Stimulated activated CD4-positive, alpha-beta T cell treated with anti-CD3 and anti-CD28 coated beads, Interleukin-15, amount 100 ng/mL, for 1 hour (primary cell): ENCODE measurements around the gene PCDHB5.
"Not testable (repeated sequence)": the region's sequence is repeated elsewhere in the genome, so short reads cannot be mapped to it uniquely, and the experiment has no call there.

Experiments
- DNase-seq, 2 donors: peaks; one replicate each; pipeline ENCODE4 v3.0.0-alpha.2; 2020; ENCODE audit warnings: low read depth in 1 of 2, low spot score in 1 of 2

Gene PCDHB5

DNA sequence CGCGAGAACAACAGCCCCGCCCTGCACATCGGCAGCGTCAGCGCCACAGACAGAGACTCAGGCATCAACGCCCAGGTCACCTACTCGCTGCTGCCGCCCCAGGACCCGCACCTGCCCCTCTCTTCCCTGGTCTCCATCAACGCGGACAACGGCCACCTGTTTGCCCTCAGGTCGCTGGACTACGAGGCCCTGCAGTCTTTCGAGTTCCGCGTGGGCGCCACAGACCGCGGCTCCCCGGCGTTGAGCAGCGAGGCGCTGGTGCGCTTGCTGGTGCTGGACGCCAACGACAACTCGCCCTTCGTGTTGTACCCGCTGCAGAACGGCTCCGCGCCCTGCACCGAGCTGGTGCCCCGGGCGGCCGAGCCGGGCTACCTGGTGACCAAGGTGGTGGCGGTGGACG lies 16.6 kb downstream of the PCDHB5 start:
- not testable (repeated sequence) for DNase-seq

GRCh38 chr5:141152096-141152495 lies 17.1 kb downstream of the PCDHB5 start:
- DNase-seq: not testable (repeated sequence)

- no peak for DNase-seq
Measured at GRCh38 chr5:141155540-141156374, 20.8 kb downstream of the PCDHB5 start.

DNA sequence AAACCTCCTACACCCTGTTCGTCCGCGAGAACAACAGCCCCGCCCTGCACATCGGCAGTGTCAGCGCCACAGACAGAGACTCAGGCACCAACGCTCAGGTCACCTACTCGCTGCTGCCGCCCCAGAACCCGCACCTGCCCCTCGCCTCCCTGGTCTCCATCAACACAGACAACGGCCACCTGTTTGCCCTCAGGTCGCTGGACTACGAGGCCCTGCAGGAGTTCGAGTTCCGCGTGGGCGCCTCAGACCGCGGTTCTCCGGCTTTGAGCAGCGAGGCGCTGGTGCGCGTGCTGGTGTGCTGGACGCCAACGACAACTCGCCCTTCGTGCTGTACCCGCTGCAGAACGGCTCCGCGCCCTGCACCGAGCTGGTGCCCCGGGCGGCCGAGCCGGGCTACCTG lies 22.4 kb downstream of the PCDHB5 start:
- DNase-seq: not testable (repeated sequence)

DNA sequence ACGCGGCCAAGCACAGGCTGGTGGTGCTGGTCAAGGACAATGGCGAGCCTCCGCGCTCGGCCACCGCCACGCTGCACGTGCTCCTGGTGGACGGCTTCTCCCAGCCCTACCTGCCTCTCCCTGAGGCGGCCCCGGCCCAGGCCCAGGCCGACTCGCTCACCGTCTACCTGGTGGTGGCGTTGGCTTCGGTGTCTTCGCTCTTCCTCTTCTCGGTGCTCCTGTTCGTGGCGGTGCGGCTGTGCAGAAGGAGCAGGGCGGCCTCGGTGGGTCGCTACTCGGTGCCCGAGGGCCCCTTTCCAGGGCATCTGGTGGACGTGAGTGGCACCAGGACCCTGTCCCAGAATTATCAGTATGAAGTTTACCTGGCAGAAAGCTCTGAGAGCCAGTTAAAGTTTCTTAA lies 22.9 kb downstream of the PCDHB5 start:
- not testable (repeated sequence) for DNase-seq

DNA sequence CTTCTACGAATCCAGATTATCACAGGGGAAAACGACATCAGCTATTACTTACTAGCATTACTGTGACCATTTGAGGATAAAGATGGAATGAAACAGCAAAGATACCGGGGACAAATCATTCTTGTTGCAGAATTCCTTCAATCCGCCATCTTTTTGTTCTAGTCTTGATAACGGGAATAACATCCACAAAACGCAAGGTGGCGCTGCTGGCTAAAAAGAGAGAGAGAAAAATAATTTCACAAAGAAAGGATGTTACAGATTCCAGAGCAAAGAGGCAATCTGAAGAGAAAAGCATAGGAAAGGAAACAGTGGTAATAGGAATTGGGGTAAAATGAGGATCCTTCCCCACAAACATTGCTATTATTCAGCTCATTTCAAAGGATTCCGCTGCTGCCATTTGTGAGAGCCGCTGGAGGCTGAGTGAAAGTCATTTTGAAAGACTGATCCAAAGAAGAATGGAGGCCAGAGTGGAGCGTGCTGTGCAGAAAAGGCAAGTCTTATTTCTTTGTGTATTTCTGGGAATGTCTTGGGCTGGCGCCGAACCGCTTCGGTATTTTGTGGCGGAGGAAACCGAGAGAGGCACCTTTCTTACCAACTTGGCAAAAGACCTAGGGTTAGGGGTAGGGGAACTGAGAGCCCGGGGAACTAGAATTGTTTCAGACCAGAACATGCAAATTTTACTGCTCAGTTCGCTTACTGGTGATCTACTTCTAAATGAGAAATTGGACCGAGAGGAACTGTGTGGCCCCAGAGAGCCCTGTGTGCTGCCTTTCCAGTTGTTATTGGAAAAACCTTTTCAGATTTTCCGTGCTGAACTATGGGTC lies 37.6 kb downstream of the PCDHB5 start, which contains the start of gene PCDHB7:
Gene PCDHB7, plus strand, starts transcription at position 264 of the 824 bp plus-strand sequence. Its CDS starts 192 bp downstream, at position 456.
- DNase-seq: no peak

DNA sequence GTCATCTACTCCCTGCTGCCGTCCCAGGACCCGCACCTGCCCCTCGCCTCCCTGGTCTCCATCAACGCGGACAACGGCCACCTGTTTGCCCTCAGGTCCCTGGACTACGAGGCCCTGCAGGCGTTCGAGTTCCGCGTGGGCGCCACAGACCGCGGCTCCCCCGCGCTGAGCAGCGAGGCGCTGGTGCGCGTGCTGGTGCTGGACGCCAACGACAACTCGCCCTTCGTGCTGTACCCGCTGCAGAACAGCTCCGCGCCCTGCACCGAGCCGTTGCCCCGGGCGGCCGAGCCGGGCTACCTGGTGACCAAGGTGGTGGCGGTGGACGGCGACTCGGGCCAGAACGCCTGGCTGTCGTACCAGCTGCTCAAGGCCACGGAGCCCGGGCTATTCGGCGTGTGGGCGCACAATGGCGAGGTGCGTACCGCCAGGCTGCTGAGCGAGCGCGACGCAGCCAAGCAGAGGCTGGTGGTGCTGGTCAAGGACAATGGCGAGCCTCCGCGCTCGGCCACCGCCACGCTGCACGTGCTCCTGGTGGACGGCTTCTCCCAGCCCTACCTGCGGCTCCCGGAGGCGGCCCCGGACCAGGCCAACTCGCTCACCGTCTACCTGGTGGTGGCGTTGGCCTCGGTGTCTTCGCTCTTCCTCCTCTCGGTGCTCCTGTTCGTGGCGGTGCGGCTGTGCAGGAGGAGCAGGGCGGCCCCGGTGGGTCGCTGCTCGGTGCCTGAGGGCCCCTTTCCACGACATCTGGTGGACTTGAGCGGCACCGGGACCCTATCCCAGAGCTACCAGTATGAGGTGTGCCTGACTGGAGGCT lies 39.5 kb downstream of the PCDHB5 start:
- not testable (repeated sequence) for DNase-seq

DNA sequence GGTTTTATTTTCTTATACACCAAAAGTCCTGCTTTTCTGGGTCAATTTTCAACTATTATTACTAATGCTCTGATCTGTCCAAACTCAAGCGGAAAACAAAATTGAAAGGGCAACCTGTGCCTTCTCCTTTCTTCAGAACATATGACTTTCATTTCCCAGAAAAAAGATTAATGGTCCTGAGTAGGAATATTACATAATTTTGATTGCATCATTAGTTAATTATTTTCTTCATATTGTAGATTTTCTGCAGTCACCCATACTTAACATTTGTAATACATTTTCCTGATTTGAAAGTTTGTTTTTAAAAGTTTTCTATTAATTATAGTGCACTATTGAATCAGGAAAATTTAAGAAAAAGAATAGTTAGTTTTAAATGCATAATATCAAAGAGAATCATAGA lies 40.9 kb downstream of the PCDHB5 start:
- no peak for DNase-seq

GRCh38 chr5:141177577-141178191 lies 42.7 kb downstream of the PCDHB5 start, which contains the start of gene PCDHB8:
Gene PCDHB8, plus strand, starts transcription at chr5:141177790. Its CDS starts 245 bp downstream, at chr5:141178035.
- not testable (repeated sequence) for DNase-seq

DNA sequence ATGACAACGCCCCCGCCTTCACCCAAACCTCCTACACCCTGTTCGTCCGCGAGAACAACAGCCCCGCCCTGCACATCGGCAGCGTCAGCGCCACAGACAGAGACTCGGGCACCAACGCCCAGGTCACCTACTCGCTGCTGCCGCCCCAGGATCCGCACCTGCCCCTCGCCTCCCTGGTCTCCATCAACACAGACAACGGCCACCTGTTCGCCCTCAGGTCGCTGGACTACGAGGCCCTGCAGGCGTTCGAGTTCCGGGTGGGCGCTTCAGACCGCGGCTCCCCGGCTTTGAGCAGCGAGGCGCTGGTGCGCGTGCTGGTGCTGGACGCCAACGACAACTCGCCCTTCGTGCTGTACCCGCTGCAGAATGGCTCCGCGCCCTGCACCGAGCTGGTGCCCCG lies 44.4 kb downstream of the PCDHB5 start:
- DNase-seq: not testable (repeated sequence)

- not testable (repeated sequence) for DNase-seq
Measured at GRCh38 chr5:141179876-141180275, 44.9 kb downstream of the PCDHB5 start.

DNA sequence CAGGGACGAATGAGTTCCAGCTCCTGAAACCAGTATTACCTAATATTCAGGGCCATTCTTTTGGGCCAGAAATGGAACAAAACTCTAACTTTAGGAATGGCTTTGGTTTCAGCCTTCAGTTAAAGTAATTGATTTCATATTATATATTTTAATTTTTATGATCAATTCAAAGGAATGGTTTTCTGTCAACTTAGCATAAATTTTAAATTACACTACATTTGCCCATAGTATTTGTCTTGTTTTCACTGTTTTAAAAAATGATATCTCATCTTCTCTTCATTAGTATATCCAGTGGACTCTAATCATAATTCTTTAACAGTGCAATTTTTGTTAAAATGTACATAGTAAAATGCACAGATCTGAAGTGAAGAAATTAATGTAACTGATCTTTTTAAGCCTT lies 45.3 kb downstream of the PCDHB5 start:
- DNase-seq: no peak

DNA sequence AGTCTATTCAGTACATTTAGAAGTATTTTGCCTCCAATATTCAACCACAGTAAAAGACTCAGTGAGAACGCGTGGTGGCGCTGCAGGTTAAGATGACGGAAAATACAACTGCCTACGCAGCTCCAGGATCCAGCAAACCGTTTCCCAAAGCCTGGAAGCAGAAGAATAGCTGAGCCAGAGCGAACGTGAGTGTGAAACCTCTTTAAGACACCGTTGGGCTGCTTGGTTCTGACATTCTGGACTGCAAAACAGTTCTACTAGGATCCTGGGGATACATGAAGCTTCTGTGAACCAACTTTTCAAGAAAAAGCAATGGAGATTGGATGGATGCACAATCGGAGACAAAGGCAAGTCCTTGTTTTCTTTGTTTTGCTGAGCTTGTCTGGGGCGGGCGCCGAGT lies 47.2 kb downstream of the PCDHB5 start, which contains the start of gene PCDHB16:
Gene PCDHB16, plus strand, starts transcription at position 140 of the 400 bp plus-strand sequence. Its CDS starts 173 bp downstream, at position 313.
- DNase-seq: no peak

DNA sequence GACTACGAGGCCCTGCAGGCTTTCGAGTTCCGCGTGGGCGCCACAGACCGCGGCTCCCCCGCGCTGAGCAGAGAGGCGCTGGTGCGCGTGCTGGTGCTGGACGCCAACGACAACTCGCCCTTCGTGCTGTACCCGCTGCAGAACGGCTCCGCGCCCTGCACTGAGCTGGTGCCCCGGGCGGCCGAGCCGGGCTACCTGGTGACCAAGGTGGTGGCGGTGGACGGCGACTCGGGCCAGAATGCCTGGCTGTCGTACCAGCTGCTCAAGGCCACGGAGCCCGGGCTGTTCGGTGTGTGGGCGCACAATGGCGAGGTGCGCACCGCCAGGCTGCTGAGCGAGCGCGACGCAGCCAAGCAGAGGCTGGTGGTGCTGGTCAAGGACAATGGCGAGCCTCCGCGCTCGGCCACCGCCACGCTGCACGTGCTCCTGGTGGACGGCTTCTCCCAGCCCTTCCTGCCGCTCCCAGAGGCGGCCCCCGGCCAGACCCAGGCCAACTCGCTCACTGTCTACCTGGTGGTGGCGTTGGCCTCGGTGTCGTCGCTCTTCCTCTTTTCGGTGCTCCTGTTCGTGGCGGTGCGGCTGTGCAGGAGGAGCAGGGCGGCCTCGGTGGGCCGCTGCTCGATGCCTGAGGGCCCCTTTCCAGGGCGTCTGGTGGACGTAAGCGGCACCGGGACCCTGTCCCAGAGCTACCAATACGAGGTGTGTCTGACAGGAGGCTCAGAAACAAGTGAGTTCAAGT lies 49.3 kb downstream of the PCDHB5 start:
- DNase-seq: not testable (repeated sequence)

DNA sequence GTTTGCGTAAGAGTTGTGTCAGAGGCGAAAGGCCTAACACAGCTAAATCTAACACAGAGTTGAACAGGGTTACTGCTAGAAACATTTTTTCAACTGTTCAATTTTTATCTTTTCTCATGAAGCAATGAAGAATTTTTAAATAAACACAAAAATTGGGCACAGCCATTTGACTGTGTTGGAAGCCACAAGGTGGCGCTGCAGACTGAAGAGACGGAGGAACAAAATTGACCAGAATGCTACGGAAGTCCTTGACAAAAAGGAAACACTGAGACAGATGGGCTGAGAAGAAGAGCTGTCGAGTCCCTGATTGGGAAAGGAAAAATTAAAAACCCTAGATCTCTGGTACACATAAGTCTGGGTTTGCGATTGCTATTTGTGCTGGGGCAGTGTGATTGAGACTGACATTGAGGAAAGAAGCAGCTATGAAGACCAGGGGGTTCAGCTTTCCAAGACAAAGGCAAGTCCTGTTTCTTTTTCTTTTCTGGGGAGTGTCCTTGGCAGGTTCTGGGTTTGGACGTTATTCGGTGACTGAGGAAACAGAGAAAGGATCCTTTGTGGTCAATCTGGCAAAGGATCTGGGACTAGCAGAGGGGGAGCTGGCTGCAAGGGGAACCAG lies 52.0 kb downstream of the PCDHB5 start, which contains the start of gene PCDHB9:
Gene PCDHB9, plus strand, starts transcription at position 265 of the 616 bp plus-strand sequence. Its CDS starts 158 bp downstream, at position 423.
- no peak for DNase-seq
